Stimulated activated CD4-positive, alpha-beta T cell treated with anti-CD3 and anti-CD28 coated beads, TNF-alpha, amount 100 ng/mL, for 48 hours (primary cell): ENCODE data around the gene LRRC23.
A peak's percentile ranks its signal among the peaks of the same experiment; 100 is the strongest.

Experiments used
- DNase-seq, 3 donors: peaks; one replicate each; pipeline ENCODE4 v3.0.0-alpha.2; 2020; ENCODE audit warnings: low read depth in 3 of 3

The LRRC23 gene

DNA sequence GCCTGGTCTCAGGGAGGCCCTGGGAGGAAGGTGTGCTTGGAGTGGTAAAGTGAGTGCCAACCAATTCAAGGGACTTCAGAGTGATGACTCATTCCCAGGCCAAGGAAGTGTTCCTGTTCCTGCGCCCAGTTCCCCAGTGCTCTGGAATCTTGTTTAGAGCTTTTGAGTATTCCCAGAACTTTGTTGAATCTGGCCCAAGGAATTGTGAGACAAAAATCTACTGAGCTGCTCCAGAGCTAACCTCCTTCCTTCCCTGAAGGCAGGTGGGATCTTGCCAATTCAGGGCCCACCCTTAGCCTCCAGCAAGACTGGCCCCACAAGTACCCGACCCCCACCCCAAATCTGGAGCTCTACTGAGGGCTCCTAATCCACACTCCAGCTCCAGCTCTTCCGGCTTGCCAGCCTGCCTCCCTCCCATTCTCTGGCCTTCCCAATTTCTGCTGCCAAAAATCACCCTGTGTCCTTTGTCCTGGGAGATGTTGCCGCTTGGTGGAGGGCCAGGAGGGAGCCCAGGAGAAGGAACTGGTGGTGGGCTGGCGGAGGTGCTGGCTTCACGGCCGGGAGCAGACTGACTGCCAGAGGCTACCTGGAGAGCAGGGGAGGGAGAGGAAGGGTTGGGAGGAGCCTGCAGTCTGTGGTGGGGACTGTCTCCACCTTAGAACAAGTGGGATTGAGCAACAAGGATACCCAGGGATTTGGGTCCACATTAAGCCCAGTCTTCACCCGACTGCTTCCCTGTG is 21.1 kb downstream of the LRRC23 start:
- no peak for DNase-seq

GRCh38 chr12:6927379-6928021 is 22.9 kb downstream of the LRRC23 start, which contains the start of gene ATN1:
ATN1 (plus strand) TSS chr12:6927959; CDS start chr12:6934002, 6,043 bp downstream.
- no peak for DNase-seq

DNA sequence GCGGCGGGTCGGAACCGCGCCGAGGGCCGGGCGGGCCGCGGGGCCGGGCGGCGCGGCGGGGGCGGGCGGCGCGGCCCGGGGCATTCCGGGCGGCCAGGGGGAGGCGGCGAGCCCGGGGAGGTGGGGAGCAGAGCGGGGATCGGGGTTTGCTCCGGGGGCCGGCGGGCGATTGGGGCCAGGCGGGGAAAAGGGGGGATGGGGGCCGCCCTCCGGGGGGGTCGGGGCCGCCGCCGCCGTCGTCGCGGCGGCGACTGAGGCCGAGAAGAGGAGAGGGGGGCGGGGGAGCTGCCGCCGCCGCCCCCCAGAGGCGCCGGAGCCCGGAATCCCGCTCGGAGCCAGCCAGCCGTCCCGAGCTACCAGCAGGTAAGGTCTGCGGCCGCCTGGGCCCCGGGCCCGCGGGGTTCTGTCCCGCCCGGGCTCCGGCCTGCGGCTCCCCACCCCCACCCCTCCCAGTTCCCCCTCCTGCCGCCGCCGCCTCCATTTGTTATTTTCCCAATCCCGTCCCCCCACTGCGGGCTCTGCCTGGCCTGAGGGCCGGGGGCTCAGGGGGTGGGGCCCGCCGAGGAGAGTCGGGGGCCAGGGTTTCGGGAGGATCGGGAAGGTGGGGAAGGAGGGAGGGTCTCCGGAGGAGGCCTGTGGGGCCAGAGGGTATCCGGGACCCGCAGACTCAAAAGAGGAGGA is 23.5 kb downstream of the LRRC23 start:
- DNase-seq, result no peak

- DNase-seq, result no peak
These were observed 24.2 kb downstream of the LRRC23 start for GRCh38 chr12:6928703-6929407.

DNA sequence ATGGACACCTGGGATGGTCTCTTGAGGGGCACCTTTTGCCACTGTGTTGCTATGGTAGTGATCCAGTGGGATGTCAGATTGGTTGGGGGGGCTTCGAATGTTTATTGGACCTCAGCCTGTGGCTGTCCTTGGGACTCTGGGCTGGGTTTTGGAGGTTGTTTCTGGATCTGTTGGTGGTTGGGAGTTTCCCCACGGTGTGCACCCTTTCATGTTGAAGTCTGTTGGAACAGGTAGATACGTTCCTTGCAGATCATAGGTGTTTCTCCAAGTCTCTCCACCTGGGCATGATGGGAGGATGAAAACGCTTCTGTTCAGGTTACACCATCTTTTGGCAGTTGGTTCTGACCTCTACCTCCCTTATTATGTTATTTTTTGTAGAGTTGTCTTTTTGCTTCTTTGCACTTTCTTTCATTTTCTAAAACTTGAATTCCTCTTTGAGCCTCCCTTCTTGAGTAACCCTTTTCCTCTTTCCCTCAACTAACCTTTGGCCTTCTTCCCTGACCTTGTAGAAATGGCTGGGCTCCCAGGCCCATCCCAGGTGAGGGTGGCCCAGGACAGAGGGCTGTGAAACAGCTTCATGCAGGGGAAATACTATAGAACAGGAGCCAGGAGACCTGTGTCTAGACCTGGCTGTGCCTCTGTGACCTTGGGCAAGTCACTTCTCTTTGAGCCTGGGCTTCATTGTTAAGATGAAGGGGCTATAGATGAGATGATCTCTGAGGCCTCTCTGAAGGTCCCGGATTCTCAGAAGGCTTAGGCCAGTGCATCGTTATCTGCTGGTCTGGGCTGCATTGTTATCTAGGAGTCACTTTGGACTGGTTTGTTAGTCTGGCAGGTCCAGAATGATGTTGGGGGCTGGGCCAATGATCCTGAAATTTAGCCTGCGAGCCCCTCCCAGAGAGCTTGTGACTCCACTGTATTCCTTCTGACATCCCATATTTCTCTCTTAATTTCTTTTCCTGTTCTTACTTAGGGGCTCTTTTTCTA is 25.1 kb downstream of the LRRC23 start:
- DNase-seq, result no peak

GRCh38 chr12:6932766-6933165 is 28.1 kb downstream of the LRRC23 start:
- DNase-seq, result no peak

DNA sequence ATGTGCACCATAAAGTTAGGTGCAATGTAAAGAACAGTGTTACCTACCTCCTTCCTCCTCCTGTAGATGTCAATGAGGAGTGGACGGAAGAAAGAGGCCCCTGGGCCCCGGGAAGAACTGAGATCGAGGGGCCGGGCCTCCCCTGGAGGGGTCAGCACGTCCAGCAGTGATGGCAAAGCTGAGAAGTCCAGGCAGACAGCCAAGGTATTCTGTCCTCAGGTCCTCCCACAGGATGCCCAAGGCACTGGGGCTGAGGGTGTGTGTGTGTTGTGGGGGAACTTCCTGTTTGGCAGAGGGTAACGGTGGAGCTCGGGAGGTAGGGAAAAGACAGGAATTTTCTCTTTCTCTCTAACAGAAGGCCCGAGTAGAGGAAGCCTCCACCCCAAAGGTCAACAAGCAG is 29.5 kb downstream of the LRRC23 start:
- no peak for DNase-seq

DNA sequence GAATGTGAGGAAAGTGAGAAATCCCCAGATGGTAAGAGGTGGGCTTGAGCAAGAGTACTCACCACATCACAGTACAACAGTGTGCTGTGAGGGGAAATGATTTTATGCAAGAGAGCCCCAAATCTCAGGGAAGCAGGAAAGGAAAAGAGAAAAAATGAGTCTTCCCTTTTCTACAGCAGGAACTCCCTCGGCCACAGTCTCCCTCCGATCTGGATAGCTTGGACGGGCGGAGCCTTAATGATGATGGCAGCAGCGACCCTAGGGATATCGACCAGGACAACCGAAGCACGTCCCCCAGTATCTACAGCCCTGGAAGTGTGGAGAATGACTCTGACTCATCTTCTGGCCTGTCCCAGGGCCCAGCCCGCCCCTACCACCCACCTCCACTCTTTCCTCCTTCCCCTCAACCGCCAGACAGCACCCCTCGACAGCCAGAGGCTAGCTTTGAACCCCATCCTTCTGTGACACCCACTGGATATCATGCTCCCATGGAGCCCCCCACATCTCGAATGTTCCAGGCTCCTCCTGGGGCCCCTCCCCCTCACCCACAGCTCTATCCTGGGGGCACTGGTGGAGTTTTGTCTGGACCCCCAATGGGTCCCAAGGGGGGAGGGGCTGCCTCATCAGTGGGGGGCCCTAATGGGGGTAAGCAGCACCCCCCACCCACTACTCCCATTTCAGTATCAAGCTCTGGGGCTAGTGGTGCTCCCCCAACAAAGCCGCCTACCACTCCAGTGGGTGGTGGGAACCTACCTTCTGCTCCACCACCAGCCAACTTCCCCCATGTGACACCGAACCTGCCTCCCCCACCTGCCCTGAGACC is 31.0 kb downstream of the LRRC23 start:
- no peak for DNase-seq

DNA sequence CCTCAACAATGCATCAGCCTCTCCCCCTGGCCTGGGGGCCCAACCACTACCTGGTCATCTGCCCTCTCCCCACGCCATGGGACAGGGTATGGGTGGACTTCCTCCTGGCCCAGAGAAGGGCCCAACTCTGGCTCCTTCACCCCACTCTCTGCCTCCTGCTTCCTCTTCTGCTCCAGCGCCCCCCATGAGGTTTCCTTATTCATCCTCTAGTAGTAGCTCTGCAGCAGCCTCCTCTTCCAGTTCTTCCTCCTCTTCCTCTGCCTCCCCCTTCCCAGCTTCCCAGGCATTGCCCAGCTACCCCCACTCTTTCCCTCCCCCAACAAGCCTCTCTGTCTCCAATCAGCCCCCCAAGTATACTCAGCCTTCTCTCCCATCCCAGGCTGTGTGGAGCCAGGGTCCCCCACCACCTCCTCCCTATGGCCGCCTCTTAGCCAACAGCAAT is 31.6 kb downstream of the LRRC23 start:
- no peak for DNase-seq

GRCh38 chr12:6936636-6937480 is 32.2 kb downstream of the LRRC23 start:
- DNase-seq, result no peak

GRCh38 chr12:6937481-6938352 is 33.1 kb downstream of the LRRC23 start:
- DNase-seq, result peak; percentile 86 to 90 (median 87)

- no peak for DNase-seq
These were observed 34.0 kb downstream of the LRRC23 start for GRCh38 chr12:6938353-6939190.

- no peak for DNase-seq
These were observed 34.5 kb downstream of the LRRC23 start for GRCh38 chr12:6939191-6939540.

DNA sequence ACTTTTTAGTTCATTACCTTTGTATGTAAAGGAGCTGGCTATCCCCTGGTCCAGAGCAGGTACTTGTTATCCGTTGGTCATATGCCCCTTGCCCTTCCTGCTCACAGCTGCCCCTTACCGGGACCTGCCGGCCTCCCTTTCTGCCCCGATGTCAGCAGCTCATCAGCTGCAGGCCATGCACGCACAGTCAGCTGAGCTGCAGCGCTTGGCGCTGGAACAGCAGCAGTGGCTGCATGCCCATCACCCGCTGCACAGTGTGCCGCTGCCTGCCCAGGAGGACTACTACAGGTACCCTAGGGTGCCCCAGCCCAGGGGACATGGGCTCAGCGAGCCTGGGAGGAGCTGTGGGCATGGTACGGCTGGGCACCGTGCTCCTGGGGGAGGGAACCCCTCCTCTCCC is 36.6 kb downstream of the LRRC23 start:
- no peak for DNase-seq

GRCh38 chr12:6941782-6942181 is 37.2 kb downstream of the LRRC23 start:
- no peak for DNase-seq

DNA sequence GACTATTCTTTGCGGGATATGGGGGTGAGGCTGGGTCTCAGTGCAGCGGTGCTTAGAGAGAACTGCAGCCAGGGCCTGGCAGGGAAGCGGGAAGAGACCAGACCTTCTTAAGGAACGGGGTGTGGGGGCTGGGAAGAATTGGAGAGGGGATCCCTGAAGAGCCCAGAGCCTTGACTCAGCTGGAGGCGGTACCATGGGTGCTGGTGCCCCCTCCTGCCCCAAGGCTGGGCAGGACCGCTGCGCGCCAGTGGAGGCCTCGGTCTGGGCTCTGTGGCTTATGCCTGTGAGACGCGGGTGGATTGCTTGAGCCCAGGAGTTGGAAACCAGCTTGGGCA is 37.7 kb downstream of the LRRC23 start:
- DNase-seq, result no peak

- peak in 1 of 3 donors; percentile 71 for DNase-seq
These were observed 38.7 kb downstream of the LRRC23 start for GRCh38 chr12:6943389-6943721.
